Measurements from ENCODE around the gene SFRP5. TPM values are rescaled to one million over a fixed set of nuclear protein-coding genes. Genes with fewer than 3 reads are reported as not detected.

The SFRP5 gene
- total and polyA plus RNA-seq, 2 of the 4 experiments (the other 2 are of a cell fraction), result not detected

DNA sequence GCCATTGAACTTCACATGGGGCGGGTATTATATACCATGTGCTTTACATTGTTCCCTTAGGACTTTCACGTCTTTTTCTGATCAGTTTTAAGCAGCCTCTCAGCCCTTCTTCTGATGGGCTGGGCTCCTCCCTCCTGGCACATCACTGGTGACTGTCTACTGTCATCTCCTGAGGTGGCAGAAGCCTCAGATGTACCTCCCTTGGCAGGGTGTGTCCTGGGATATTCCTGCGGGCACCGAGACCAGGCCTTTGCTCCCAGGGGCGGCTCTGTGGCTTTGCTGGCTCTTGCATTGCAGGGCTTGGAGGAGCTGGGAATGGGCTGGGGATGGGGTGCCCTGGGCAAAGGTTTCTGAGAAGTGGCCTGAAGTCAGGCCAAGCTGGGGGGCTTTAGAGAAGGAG lies 43.2 kb upstream of the SFRP5 start:
- H4K8ac ChIP-seq (ENCODE audit: low read depth in 2 of 2, low read length in 2 of 2), result no peak overlapping the region
- dilution Hi-C loops (cut with HindIII; ENCODE audit: low sequenced_read_pairs, unreplicated experiment) (no loop called here), in situ Hi-C loops (cut with MboI; ENCODE audit: low sequenced_read_pairs) (no loop called here)

More for the DNA sequence above, 43.2 kb upstream of the SFRP5 start:
- H3K27me3 ChIP-seq (ENCODE audit: control insufficient read depth, insufficient read depth, low read length), result peaks cover 56% of the 10 kb centered on the region
- no peak overlapping the region for H2BK5ac ChIP-seq (ENCODE audit: low read depth, low read length, poor library complexity, severe bottlenecking)
- H3K4me3 ChIP-seq (ENCODE audit: insufficient read depth, low read depth, low read length), result no peak overlapping the region
- H2AFZ ChIP-seq (replicated peaks; ENCODE audit: low read length, poor library complexity), result no peak overlapping the region
- no peak overlapping the region for H2BK20ac ChIP-seq (ENCODE audit: low read depth, low read length)
- intact Hi-C loops (cut with micrococcal nuclease), result no loop called here
- DNase-seq, result no peak
- no peak overlapping the region for H3K56ac ChIP-seq (ENCODE audit: extremely low read depth, insufficient read depth, low read length)
- TF ChIP-seq MAZ (IDR thresholded peaks at IDR 0.05; ENCODE audit: borderline replicate concordance, low read depth, low read length), result no peak
- TF ChIP-seq CTCF (conservative IDR thresholded peaks at IDR 0.05; ENCODE audit: low read depth, low read length), result no peak
- TF ChIP-seq BHLHE40 (IDR thresholded peaks at IDR 0.05; ENCODE audit: low read depth, low read length), result no peak
- no peak for ATAC-seq (ENCODE audit: low read depth)
- H3K27ac ChIP-seq (ENCODE audit: insufficient read depth, low read length), result no peak overlapping the region
- H3K4me2 ChIP-seq (ENCODE audit: low read depth, low read length), result no peak overlapping the region
- H3K4me1 ChIP-seq (ENCODE audit: control insufficient read depth, insufficient read depth, low read length), result no peaks in the 10 kb centered on the region; the same call in 1 of the 2 replicates
- H3K79me1 ChIP-seq (ENCODE audit: low read depth in 1 of 2, low read length in 2 of 2), result no peaks in the 10 kb centered on the region
- no peaks in the 10 kb centered on the region for H3K9me3 ChIP-seq (ENCODE audit: control insufficient read depth, insufficient read depth, low read length)
- ChIA-PET POLR2A (ENCODE audit: unreplicated experiment) (no interaction called here), CTCF (no interaction called here)
- no peak overlapping the region for H2AK5ac ChIP-seq (ENCODE audit: low read depth, low read length)
- H3K4ac ChIP-seq (ENCODE audit: low read depth, low read length), result no peak overlapping the region
- no peak overlapping the region for H4K5ac ChIP-seq (ENCODE audit: low read depth, low read length)
- no peak overlapping the region for H3K23ac ChIP-seq (ENCODE audit: low read depth, low read length)
- no peak overlapping the region for H3K14ac ChIP-seq (replicated peaks; ENCODE audit: low read depth, low read length)
- H3K9me1 ChIP-seq (ENCODE audit: insufficient read depth, low read length), result no peaks in the 10 kb centered on the region
- H2BK120ac ChIP-seq (ENCODE audit: low read depth, low read length), result no peak overlapping the region
- WGBS, 2 experiments (ENCODE audit: extremely low coverage in 2 of 2, insufficient read length in 1 of 2), result 46% methylated on average over 4 of the region's 5 CpGs; no CpG with 5 or more reads in 1 of the 2 experiments
- no peak overlapping the region for H3K9ac ChIP-seq (ENCODE audit: low read depth, low read length)
- BruUV-seq (replicated peaks), result no TSS peak
- no peak overlapping the region for H4K91ac ChIP-seq (ENCODE audit: insufficient read depth, low read depth, low read length)
- no peak overlapping the region for H2AK9ac ChIP-seq (replicated peaks; ENCODE audit: low read depth, low read length, poor library complexity)
- no peak overlapping the region for H2BK15ac ChIP-seq (ENCODE audit: low read depth, low read length)
- H4K20me1 ChIP-seq (ENCODE audit: insufficient read depth, low read length), result no peaks in the 10 kb centered on the region
- H3K18ac ChIP-seq (ENCODE audit: low read depth, low read length), result no peak overlapping the region
- no peaks in the 10 kb centered on the region for H3K36me3 ChIP-seq (ENCODE audit: control insufficient read depth, insufficient read depth, low read length)

All from IMR-90 (cell line).